ENCODE results near the gene EHBP1L1.
"Not testable (repeated sequence)": the region's sequence is repeated elsewhere in the genome, so short reads cannot be mapped to it uniquely, and the experiment has no call there.

The EHBP1L1 gene

DNA sequence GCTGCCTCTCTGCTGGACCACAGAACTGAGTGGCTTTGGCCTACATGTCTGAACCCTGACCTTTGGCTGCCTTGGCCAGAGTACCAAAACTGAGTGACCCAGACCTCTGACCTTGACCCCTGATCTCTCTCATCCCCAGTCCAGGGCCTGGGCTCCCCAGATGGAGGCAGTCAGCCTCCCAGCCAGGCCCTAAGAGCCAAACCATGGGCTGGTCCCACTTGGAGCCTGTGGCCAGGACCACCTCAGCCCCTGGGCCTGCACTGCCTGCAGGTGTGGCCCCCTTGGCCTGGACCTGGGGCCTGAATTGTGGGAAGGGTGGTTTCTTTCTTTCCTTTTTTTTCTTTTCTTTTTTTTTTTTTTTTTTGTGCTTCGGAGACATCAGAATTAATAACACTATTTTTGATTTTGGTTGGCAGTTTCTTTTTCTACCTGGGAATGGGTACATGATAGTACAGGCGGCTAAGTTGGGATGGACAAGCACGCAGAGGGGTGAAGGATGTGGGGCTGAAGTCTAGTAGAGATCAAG is 61.2 kb downstream of the EHBP1L1 start:
- Histone ChIP-seq H3K27me3 (ENCODE audit: control insufficient read depth, insufficient read depth, low read length, poor library complexity, severe bottlenecking) (no peaks in the 10 kb centered on the region), H3K36me3 (ENCODE audit: control insufficient read depth, insufficient read depth, low read length) (peaks cover 17% of the 10 kb centered on the region), H3K9me3 (ENCODE audit: control insufficient read depth, low read length) (no peaks in the 10 kb centered on the region), H3K4me3 (ENCODE audit: insufficient read depth, low read depth, low read length) (no peak overlapping the region), H3K4me1 (ENCODE audit: control insufficient read depth, insufficient read depth, low read length) (peaks cover 16% of the 10 kb centered on the region), H3K27ac (ENCODE audit: insufficient read depth, low read depth, low read length, poor library complexity, severe bottlenecking) (no peak overlapping the region)
- 89 to 95% methylated on average over 2 to 3 of the region's 3 CpGs for WGBS, 2 experiments

DNA sequence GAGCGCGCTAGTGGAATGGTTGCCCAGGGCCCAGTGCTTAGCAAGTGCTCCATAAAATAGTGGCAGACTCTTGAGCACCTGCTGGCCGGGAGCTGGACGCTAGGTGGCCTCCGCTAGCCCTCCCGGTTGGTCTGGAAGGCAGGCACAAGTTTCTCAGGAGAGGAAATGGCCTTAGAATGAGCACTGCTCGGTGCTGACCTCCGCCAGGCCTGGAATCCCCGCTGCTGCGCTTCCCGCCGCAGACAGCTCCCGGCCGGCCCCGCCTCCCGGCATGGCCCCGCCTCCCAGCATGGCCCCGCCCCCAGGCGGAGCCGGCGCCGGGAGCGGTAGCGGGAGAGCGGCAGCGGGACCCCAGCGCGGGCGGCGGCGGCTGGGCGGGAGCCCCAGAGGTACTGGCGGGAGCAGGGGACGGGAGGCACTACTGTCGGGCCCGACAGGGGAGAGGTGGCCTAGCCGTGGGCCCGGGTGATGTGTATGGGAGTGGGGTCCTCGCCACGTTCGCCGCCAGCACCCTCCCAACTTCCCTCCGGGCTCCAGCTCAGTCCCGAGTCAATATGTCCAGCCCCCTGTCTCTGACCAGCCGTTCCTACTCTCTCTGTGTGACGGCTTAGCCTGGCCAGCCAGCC is 62.1 kb downstream of the EHBP1L1 start, which contains the start of gene SIPA1:
Gene SIPA1 (plus strand): TSS at position 308 of the 626 bp plus-strand sequence. CDS start 2,821 bp downstream, outside the sequence.
- Histone ChIP-seq H3K4me3 (ENCODE audit: insufficient read depth, low read depth, low read length) (peak within 1 kb of the TSS; percentile 57), H3K27ac (ENCODE audit: insufficient read depth, low read depth, low read length, poor library complexity, severe bottlenecking) (peak within 1 kb of the TSS; percentile 73), H3K9me3 (ENCODE audit: control insufficient read depth, low read length) (no peaks in the 10 kb centered on the region), H3K4me1 (ENCODE audit: control insufficient read depth, insufficient read depth, low read length) (peaks cover 16% of the 10 kb centered on the region), H3K27me3 (ENCODE audit: control insufficient read depth, insufficient read depth, low read length, poor library complexity, severe bottlenecking) (no peaks in the 10 kb centered on the region), H3K36me3 (ENCODE audit: control insufficient read depth, insufficient read depth, low read length) (peaks cover 17% of the 10 kb centered on the region)
- 4% methylated on average over 46 of the region's 46 CpGs for WGBS, 2 experiments

DNA sequence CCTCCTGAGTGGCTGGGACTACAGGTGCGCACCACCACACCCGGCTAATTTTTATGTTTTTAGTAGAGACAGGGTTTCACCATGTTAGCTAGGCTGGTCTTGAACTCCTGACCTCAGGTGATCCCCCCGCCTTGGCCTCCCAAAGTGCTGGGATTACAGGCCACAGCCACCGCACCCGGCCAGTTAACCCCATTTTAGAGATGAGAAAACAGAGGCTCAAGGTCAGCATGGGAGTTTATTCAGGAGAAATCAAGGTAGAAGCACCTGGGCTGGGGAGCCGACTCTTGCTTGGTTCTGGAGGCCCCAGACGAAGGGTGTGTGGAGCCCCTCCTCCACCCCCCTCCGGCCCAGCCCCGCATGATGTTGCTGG is 63.4 kb downstream of the EHBP1L1 start:
- not testable (repeated sequence) for H3K4me3 ChIP-seq (ENCODE audit: insufficient read depth, low read depth, low read length); H3K27me3 ChIP-seq (ENCODE audit: control insufficient read depth, insufficient read depth, low read length, poor library complexity, severe bottlenecking)
- 93 to 96% methylated on average over 9 of the region's 9 CpGs for WGBS, 2 experiments

DNA sequence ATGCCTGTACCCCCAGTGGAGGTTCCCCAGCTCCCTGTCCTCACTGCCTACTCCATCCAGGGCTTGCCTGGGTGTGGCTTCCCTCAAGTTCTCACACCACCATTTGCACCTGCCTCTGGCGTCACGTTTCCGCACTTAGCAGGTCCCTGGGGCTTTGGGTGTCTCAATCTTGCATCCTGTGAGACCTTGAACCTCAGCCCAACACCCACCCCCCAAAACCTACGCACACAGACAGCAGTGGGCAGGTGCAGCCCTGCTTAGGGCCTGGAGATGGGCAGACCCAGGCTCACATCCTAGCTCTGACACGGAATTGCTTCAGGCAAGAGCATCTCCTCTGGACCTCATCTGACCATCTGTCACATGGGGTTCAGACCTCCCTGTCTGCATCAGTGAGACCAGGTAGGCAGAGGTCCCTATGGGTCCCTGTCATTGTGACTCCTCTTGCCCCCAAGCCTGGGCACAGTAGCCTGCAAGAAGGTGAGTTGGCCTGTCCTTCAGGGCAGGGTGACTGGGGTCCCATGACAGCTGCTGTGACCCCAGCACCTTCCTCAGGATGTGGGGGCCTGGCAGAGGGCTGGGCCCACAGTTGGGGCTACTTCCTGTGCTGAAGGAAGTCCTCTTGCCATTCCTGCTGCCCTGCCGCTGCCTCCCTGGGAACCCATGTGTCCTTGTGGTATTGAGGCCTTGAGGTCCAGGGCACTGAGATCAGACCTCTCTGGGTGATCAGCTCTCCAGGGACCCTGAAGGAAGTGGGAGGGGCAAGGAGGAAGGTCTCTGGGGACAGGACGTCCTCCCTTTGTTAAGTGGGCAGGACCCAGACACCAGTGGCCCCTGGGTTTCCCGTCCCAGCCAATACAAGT is 64.0 kb downstream of the EHBP1L1 start:
- Histone ChIP-seq H3K4me3 (ENCODE audit: insufficient read depth, low read depth, low read length) (no peak overlapping the region), H3K27me3 (ENCODE audit: control insufficient read depth, insufficient read depth, low read length, poor library complexity, severe bottlenecking) (no peaks in the 10 kb centered on the region), H3K9me3 (ENCODE audit: control insufficient read depth, low read length) (no peaks in the 10 kb centered on the region), H3K4me1 (ENCODE audit: control insufficient read depth, insufficient read depth, low read length) (peaks cover 16% of the 10 kb centered on the region), H3K36me3 (ENCODE audit: control insufficient read depth, insufficient read depth, low read length) (peaks cover 12% of the 10 kb centered on the region), H3K27ac (ENCODE audit: insufficient read depth, low read depth, low read length, poor library complexity, severe bottlenecking) (no peak overlapping the region)
- 93 to 96% methylated on average over 8 of the region's 8 CpGs for WGBS, 2 experiments

More for the DNA sequence above, 63.4 kb downstream of the EHBP1L1 start:
- Histone ChIP-seq H3K4me1 (ENCODE audit: control insufficient read depth, insufficient read depth, low read length) (peaks cover 16% of the 10 kb centered on the region), H3K36me3 (ENCODE audit: control insufficient read depth, insufficient read depth, low read length) (peaks cover 12% of the 10 kb centered on the region)
- H3K27ac ChIP-seq (ENCODE audit: insufficient read depth, low read depth, low read length, poor library complexity, severe bottlenecking); H3K9me3 ChIP-seq (ENCODE audit: control insufficient read depth, low read length): not testable (repeated sequence)

DNA sequence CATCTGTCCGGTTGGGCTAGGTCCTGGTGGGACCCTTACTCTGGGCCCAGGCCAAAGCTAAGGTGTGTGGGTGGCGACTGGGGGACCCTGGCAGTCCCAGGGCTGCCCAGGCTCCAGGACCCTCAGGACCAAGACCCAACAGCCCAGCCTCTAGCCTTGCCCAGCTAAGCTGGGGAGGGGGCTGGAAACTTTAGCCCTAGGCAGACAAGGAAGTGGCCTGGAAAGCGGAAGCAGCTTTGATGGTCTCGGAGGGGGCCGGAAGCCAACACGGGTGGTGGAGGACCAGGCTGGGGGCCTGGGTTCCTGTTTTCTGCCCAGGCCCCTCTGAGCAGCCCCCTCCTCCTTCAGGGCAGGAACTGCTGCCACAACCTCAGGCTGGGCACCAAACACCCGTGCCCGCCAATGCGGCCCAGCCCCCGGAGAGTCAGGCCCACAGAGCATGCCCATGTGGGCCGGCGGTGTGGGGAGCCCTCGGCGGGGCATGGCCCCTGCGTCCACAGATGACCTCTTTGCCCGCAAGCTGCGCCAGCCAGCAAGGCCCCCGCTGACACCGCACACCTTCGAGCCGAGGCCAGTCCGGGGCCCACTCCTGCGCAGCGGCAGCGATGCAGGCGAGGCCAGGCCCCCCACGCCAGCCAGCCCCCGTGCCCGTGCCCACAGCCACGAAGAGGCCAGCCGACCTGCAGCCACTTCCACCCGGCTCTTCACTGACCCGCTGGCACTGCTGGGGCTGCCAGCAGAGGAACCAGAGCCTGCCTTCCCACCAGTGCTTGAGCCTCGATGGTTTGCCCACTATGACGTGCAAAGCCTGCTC is 64.8 kb downstream of the EHBP1L1 start:
- H3K27me3 ChIP-seq (ENCODE audit: control insufficient read depth, insufficient read depth, low read length, poor library complexity, severe bottlenecking): no peaks in the 10 kb centered on the region
- H3K36me3 ChIP-seq (ENCODE audit: control insufficient read depth, insufficient read depth, low read length): peaks cover 6% of the 10 kb centered on the region
- H3K9me3 ChIP-seq (ENCODE audit: control insufficient read depth, low read length): no peaks in the 10 kb centered on the region
- 95 to 97% methylated on average over 35 of the region's 35 CpGs for WGBS, 2 experiments
- no peak overlapping the region for H3K4me3 ChIP-seq (ENCODE audit: insufficient read depth, low read depth, low read length)
- H3K4me1 ChIP-seq (ENCODE audit: control insufficient read depth, insufficient read depth, low read length): peaks cover 16% of the 10 kb centered on the region
- H3K27ac ChIP-seq (ENCODE audit: insufficient read depth, low read depth, low read length, poor library complexity, severe bottlenecking): no peak overlapping the region

DNA sequence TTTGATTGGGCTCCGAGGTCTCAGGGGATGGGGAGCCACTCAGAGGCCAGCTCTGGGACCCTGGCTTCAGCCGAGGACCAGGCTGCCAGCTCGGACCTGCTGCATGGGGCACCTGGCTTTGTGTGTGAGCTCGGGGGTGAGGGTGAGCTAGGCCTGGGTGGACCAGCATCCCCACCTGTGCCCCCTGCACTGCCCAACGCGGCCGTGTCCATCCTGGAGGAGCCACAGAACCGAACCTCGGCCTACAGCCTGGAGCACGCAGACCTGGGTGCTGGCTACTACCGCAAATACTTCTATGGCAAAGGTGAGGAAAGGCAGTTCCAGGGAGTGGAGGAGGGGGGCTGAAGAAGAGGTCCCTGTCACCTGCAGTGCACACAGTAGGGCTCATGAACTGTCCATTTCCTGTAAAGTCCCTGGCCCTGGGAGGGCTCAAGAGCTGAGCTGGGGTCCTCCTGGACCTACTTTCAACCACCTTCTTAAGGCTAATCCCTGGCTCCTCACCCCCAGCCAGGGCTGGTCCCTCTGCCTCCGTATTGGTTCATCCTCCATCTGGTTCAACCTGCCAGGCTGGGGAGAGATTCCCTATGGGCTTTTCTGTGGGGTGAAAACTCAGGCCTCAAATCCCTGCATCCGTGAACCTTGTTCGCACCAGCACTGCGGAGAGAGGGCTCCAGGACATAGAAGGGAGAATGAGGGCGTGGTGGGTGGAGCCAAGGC is 65.6 kb downstream of the EHBP1L1 start:
- Histone ChIP-seq H3K4me3 (ENCODE audit: insufficient read depth, low read depth, low read length) (no peak overlapping the region), H3K9me3 (ENCODE audit: control insufficient read depth, low read length) (no peaks in the 10 kb centered on the region), H3K36me3 (ENCODE audit: control insufficient read depth, insufficient read depth, low read length) (peaks cover 3% of the 10 kb centered on the region), H3K27ac (ENCODE audit: insufficient read depth, low read depth, low read length, poor library complexity, severe bottlenecking) (no peak overlapping the region), H3K4me1 (ENCODE audit: control insufficient read depth, insufficient read depth, low read length) (peaks cover 16% of the 10 kb centered on the region), H3K27me3 (ENCODE audit: control insufficient read depth, insufficient read depth, low read length, poor library complexity, severe bottlenecking) (no peaks in the 10 kb centered on the region)
- 94 to 95% methylated on average over 16 of the region's 16 CpGs for WGBS, 2 experiments
